Activated CD4-positive, alpha-beta T cell treated with anti-CD3 and anti-CD28 coated beads for 48 hours (primary cell): Measurements from ENCODE around the gene SYNPR.
A peak's percentile ranks its signal among the peaks of the same experiment; 100 is the strongest.

Experiments used
- DNase-seq: peaks from one replicate; pipeline ENCODE4 v3.0.0-alpha.2; 2020

SYNPR gene

GRCh38 chr3:63308072-63308471 is 30.0 kb downstream of the SYNPR start:
- DNase-seq = no peak

- DNase-seq = no peak
Observed at GRCh38 chr3:63309768-63310167, 31.7 kb downstream of the SYNPR start.

GRCh38 chr3:63323766-63324165 is 45.7 kb downstream of the SYNPR start:
- DNase-seq = no peak

- DNase-seq = no peak
Observed at GRCh38 chr3:63324621-63325020, 46.5 kb downstream of the SYNPR start.

- no peak for DNase-seq
Observed at GRCh38 chr3:63325386-63325785, 47.3 kb downstream of the SYNPR start.

GRCh38 chr3:63328365-63328764 is 50.3 kb downstream of the SYNPR start:
- DNase-seq = no peak

- no peak for DNase-seq
Observed at GRCh38 chr3:63331520-63331919, 53.4 kb downstream of the SYNPR start.

GRCh38 chr3:63333815-63334214 is 55.7 kb downstream of the SYNPR start:
- DNase-seq = no peak

- DNase-seq = no peak
Observed at GRCh38 chr3:63338351-63338750, 60.2 kb downstream of the SYNPR start.

- DNase-seq = peak; percentile 73
Observed at GRCh38 chr3:63343674-63344073, 65.6 kb downstream of the SYNPR start.

GRCh38 chr3:63344661-63345060 is 66.6 kb downstream of the SYNPR start:
- DNase-seq = no peak

- DNase-seq = peak; percentile 59
Observed at GRCh38 chr3:63349583-63350573, 71.8 kb downstream of the SYNPR start.

GRCh38 chr3:63351159-63352007 is 73.3 kb downstream of the SYNPR start:
- DNase-seq = peak; percentile 2

GRCh38 chr3:63352008-63352279 is 73.8 kb downstream of the SYNPR start:
- no peak for DNase-seq

- DNase-seq = no peak
Observed at GRCh38 chr3:63353383-63353782, 75.3 kb downstream of the SYNPR start.

- DNase-seq = no peak
Observed at GRCh38 chr3:63354160-63354559, 76.1 kb downstream of the SYNPR start.

- DNase-seq = no peak
Observed at GRCh38 chr3:63355809-63356208, 77.7 kb downstream of the SYNPR start.

GRCh38 chr3:63364495-63364894 is 86.4 kb downstream of the SYNPR start:
- no peak for DNase-seq

- DNase-seq = no peak
Observed at GRCh38 chr3:63364910-63365309, 86.8 kb downstream of the SYNPR start.

- no peak for DNase-seq
Observed at GRCh38 chr3:63365671-63366070, 87.6 kb downstream of the SYNPR start.

GRCh38 chr3:63370094-63370493 is 92.0 kb downstream of the SYNPR start:
- DNase-seq = no peak

- no peak for DNase-seq
Observed at GRCh38 chr3:63383040-63383439, 104.9 kb downstream of the SYNPR start.

GRCh38 chr3:63384382-63384781 is 106.3 kb downstream of the SYNPR start:
- DNase-seq = no peak

GRCh38 chr3:63385629-63386028 is 107.5 kb downstream of the SYNPR start:
- no peak for DNase-seq
